Effector CD4-positive, alpha-beta T cell (primary cell): Measurements from ENCODE around the gene NOTCH1.
A peak's percentile ranks its signal among the peaks of the same experiment; 100 is the strongest.

Experiments used
- DNase-seq: peaks from one replicate; pipeline ENCODE4 v3.0.0-alpha.2; 2020

The NOTCH1 gene

GRCh38 chr9:136544548-136544963 lies 1.3 kb downstream of the NOTCH1 start:
- peak; percentile 43 for DNase-seq

GRCh38 chr9:136543830-136544547 lies 1.9 kb downstream of the NOTCH1 start:
- no peak for DNase-seq

DNA sequence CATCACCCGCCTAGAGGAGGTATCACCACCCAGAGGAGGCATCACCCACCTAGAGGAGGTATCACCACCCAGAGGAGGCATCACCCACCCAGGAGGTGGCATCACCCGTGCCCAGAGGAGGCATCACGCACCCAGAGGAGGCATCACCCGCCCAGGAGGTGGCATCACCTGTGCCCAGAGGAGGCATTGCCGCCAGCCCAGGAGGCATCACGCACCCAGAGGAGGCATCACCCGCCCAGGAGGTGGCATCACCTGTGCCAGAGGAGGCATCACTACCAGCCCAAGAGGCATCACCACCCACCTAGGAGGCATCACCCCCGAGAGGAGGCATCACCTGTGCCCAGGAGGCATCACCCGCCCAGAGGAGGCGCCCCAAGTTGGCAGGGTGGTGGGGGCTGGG lies 2.6 kb downstream of the NOTCH1 start:
- no peak for DNase-seq

DNA sequence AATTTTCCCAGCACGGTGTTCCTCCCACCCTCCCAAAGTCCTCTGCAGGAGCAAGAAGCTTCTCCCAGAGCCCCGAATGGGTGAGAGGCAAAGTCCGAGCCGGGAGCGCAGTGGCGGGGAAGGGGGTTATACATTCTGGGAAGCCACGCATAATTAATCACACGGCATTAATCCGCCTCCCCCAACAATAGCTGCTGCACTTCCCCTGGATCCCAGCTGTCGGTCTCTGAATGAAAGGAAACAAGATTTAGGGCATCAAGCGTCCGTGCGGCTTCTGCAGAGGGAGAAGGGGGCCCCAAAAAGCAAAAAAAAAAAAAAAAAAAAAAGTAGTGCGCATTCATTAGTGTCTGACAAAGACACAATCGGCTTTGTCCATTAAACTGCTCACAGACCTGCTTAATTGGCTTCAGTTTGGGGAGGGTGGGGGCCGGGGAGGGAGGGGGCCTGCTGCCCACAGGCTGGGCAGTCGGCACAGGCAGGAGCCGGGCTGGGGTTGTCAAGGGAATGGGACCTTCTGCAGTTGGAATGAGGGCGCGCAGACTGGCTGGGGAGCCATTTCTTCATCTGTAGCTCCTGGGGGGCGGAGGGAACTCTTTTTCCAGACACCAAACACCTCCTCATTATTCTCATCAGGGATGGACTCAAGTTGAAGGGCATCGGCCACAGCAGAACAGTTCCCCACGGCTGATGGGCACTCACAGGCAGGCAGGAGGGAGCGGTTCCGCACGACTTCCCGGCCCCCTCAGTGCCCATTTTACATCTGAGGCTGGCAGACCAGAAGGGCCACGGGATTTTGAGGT lies 3.4 kb downstream of the NOTCH1 start:
- no peak for DNase-seq

- no peak for DNase-seq
Observed at GRCh38 chr9:136541709-136542108, 4.1 kb downstream of the NOTCH1 start.

GRCh38 chr9:136541179-136541578 lies 4.7 kb downstream of the NOTCH1 start:
- no peak for DNase-seq

DNA sequence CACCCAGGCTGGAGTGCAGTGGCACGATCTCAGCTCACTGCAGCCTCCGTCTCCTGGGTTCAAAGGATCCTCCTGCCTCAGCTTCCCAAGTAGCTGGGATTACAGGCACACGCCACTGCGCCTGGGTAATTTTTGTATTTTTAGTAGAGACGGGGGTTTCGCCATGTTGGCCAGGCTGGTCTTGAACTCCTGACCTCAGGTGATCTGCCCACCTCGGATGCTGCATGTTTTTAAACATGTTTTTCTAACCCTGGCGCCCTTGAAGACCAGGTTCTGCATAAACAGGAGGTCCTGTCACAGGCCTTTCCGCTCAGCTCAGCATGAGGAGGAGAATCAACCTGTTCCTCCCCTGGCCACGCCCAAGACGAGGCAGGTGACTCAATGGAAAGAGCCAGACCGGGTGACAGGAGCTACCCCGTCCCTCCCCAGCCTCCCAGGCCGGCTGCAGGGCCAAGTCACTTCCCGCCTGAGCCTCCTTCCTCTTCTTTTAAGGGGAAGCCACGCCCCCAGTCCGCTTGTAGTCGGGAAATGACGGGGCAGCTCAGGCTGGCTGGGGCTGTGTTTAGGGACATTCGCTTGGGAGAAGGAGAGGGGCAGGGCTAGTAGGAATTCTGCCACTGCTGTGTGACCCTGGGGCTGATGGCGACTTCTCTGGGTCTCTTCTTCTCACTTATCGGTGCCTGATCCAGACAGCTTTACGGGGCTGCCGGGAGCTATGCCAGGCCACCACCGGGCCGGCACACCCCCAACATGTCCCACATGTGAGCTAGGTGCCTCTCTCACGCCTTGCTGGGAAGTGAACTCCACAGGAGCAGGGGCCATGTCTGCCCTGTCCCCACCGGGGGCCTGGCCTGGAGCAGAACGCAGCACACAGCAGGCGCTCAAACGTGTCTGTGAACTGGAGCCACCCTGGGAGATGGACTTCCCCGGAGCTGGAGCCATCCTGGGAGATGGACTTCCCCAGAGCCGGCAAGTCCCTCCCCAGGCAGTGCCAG lies 6.1 kb downstream of the NOTCH1 start:
- peak; percentile 86 for DNase-seq

DNA sequence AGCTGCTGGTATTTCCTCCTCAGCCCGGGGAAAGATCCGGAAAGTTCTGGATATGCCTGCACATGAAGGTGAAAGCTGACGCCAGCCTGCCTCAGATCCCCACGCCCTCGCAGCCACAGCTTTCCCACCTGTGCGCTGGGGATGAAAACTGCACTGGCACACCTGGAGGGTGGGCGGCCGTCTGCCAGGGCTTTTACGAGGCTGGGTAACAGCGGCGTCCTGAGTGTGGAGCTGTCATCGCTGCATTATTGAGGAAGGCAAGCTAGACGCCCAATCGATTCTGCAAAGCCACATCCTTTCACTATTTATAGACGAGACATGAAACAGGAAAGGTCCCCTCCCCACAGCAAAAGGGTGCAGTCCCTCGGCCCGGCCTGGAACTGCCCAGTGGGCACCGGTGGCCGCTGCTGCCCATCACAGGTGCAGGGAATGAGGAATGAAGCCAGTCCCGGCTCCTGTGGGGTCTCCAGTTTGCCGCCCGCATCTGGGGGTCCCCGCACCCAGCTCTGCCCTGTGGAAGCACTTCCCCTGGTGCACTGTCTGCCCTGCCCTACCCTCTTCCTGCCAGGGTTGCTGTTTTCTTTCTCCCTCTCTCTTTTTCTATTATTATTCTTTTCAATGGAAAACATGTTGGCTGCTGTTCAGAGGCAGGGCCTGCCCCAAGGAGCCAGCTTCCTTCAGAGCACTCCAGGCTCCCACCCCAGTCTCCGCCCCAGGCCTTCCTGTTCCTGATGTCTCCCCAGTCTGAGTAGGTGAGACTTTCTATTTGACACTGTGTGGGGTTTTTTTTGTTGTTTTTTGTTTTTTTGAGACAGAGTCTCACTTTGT lies 7.0 kb downstream of the NOTCH1 start:
- DNase-seq: peak; percentile 51

- no peak for DNase-seq
Observed at GRCh38 chr9:136537896-136538598, 7.8 kb downstream of the NOTCH1 start.

- DNase-seq: no peak
Observed at GRCh38 chr9:136537411-136537810, 8.4 kb downstream of the NOTCH1 start.

GRCh38 chr9:136536721-136537241 lies 9.1 kb downstream of the NOTCH1 start:
- no peak for DNase-seq

- no peak for DNase-seq
Observed at GRCh38 chr9:136536051-136536720, 9.7 kb downstream of the NOTCH1 start.

GRCh38 chr9:136535070-136535469 lies 10.8 kb downstream of the NOTCH1 start:
- no peak for DNase-seq

GRCh38 chr9:136534366-136534765 lies 11.5 kb downstream of the NOTCH1 start:
- no peak for DNase-seq

GRCh38 chr9:136533775-136534157 lies 12.1 kb downstream of the NOTCH1 start:
- peak; percentile 66 for DNase-seq

- peak; percentile 52 for DNase-seq
Observed at GRCh38 chr9:136532799-136533774, 12.8 kb downstream of the NOTCH1 start.

DNA sequence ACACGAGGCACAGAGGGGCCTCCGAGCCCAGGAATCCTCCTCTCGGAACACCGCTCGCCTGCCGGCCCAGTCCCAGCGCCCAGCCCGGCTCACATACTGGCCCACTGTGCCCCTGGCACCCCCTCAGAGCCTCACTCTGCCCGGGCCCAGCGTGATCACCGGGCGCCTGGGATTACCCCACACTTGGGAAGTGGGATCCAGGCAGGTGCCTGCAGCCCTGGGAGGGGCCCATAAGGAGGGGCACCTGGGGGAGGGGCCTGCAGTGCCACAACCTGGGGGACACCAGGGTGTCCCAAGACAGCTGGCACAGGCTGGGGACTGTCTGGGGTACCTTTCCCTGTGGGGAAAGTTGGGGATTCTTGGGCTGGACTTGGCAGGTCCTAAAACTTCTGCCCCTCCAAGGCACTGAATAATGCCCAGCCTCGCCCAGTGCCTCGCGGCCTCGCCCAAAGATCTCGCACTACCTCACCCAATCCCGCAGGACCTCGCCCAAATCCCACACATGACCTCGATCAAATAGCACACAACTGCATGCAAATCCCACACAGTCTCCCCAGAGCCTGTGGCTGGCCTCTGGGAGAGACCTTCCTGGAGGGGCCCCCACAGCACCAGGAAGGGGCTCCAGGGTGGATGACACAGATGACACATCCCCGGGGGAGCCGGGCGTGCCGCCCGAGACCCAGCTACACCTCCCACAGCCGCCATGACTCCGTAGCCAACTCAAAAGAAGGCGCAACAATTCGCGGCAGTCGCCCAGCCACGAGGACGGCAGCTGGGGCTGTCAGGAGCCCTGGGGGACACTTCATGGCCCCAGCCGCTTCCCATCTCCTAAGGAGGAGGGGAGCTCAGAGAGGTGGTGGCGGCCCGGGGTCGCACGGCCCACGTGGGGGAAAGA lies 13.7 kb downstream of the NOTCH1 start:
- no peak for DNase-seq
